NCI-H524 (cell line): ENCODE results near the gene S100A13.

ENCODE experiments used
- DNase-seq, 2 experiments: peaks; one replicate each; lab custom pipeline; 2025; lab: John Stamatoyannopoulos, UW

The S100A13 gene

GRCh38 chr1:153569465-153569864 lies 57.8 kb downstream of the S100A13 start:
- DNase-seq, result no peak
